Right atrium auricular region (tissue), 2 donors: ENCODE data around the gene SUSD2. TPM values are rescaled to one million over a fixed set of nuclear protein-coding genes. Genes with fewer than 3 reads are reported as not detected.

Source experiments
- DNase-seq: peaks from one replicate; pipeline ENCODE4 v3.0.0-alpha.2; 2019; ENCODE audit warnings: low spot score
- H3K27ac ChIP-seq, 2 donors: fragments of 200-600 bp; sonication (generic); 1 replicate in 1 of 2; 2 replicates in 1 of 2; pipeline ENCODE4 v1.5.1; 2016 to 2019
- H3K27me3 ChIP-seq, 2 donors: fragments of 200-600 bp; sonication (generic); one replicate each; pipeline versions ENCODE4 v1.5.1 to v1.6.0; 2017 to 2019
- H3K36me3 ChIP-seq: fragments of 200-600 bp; sonication (generic); one replicate; pipeline ENCODE4 v1.5.1; 2016
- H3K4me1 ChIP-seq, 2 donors: fragments of 200-600 bp; sonication (generic); one replicate each; pipeline versions ENCODE4 v1.5.1 to v1.6.0; 2017 to 2019
- H3K4me3 ChIP-seq, 2 donors: fragments of 200-600 bp; sonication (generic); 1 replicate in 1 of 2; 2 replicates in 1 of 2; pipeline ENCODE4 v1.5.1; 2017 to 2019; ENCODE audit warnings: mild to moderate bottlenecking in 1 of 2, moderate library complexity in 1 of 2
- H3K9me3 ChIP-seq, 2 donors: fragments of 200-600 bp; sonication (generic); one replicate each; pipeline ENCODE4 v1.5.1; 2019
- CTCF ChIP-seq, 2 donors: fragments of 200-600 bp; sonication (generic); IDR thresholded peaks; one replicate each; pipeline ENCODE4 v1.5.1; 2019; ENCODE audit warnings: antibody characterized with exemption in 2 of 2
- total RNA-seq, 2 donors: library from RNA; depleted of rRNA; stranded (reverse); fragments of >200 nt; gene quantifications; one replicate each; pipeline ENCODE4 v1.1.0, GENCODE V29; 2016

Gene SUSD2
- total RNA-seq, 2 donors from 2014 or later = 4.9 to 9.5 TPM

- Histone ChIP-seq H3K36me3 (peaks cover 11% of the 10 kb centered on the region), H3K27ac (peak overlapping the region; percentile 11 to 31), H3K4me3 (no peak overlapping the region), H3K4me1 (peaks cover 0 to 68% of the 10 kb centered on the region in 2 donors), H3K27me3 (no peaks in the 10 kb centered on the region), H3K9me3 (no peaks in the 10 kb centered on the region)
- no peak for DNase-seq
- no peak for TF ChIP-seq CTCF (IDR thresholded peaks at IDR 0.05)
These were observed 42.5 kb upstream of the SUSD2 start for GRCh38 chr22:24138649-24139420.

GRCh38 chr22:24140357-24140756, 40.9 kb upstream of the SUSD2 start:
- no peak for DNase-seq
- H3K4me1 ChIP-seq = peaks cover 0 to 79% of the 10 kb centered on the region in 2 donors
- no peak for TF ChIP-seq CTCF (IDR thresholded peaks at IDR 0.05)
- H3K27ac ChIP-seq = peak overlapping the region; percentile 16 to 24
- H3K27me3 ChIP-seq = no peaks in the 10 kb centered on the region
- no peaks in the 10 kb centered on the region for H3K9me3 ChIP-seq
- no peak overlapping the region for H3K4me3 ChIP-seq
- peaks cover 3% of the 10 kb centered on the region for H3K36me3 ChIP-seq

- DNase-seq = no peak
- Histone ChIP-seq H3K27me3 (no peaks in the 10 kb centered on the region), H3K27ac (peak overlapping the region in 1 of 2 donors; percentile 16), H3K4me1 (peaks cover 0 to 91% of the 10 kb centered on the region in 2 donors), H3K36me3 (no peaks in the 10 kb centered on the region), H3K9me3 (no peaks in the 10 kb centered on the region), H3K4me3 (no peak overlapping the region)
- TF ChIP-seq CTCF (IDR thresholded peaks at IDR 0.05) = no peak
These were observed 39.7 kb upstream of the SUSD2 start for GRCh38 chr22:24141586-24141985.

GRCh38 chr22:24142241-24142640, 39.0 kb upstream of the SUSD2 start:
- no peaks in the 10 kb centered on the region for H3K27me3 ChIP-seq
- H3K36me3 ChIP-seq = no peaks in the 10 kb centered on the region
- H3K4me1 ChIP-seq = peaks cover 0 to 95% of the 10 kb centered on the region in 2 donors
- DNase-seq = no peak
- no peaks in the 10 kb centered on the region for H3K9me3 ChIP-seq
- H3K4me3 ChIP-seq = no peak overlapping the region
- no peak for TF ChIP-seq CTCF (IDR thresholded peaks at IDR 0.05)
- peak overlapping the region; percentile 85 to 88 for H3K27ac ChIP-seq

- H3K36me3 ChIP-seq = no peaks in the 10 kb centered on the region
- H3K27ac ChIP-seq = peak overlapping the region; percentile 85 to 88
- no peak for TF ChIP-seq CTCF (IDR thresholded peaks at IDR 0.05)
- no peak for DNase-seq
- H3K4me1 ChIP-seq = peaks cover 0 to 95% of the 10 kb centered on the region in 2 donors
- no peak overlapping the region for H3K4me3 ChIP-seq
- H3K27me3 ChIP-seq = no peaks in the 10 kb centered on the region
- H3K9me3 ChIP-seq = no peaks in the 10 kb centered on the region
These were observed 38.5 kb upstream of the SUSD2 start for GRCh38 chr22:24142831-24143230.
